GM21390 (cell line): ENCODE measurements around the gene MED27.

Experiments used
- ATAC-seq: cut with Tn5 transposase; IDR thresholded peaks from one replicate; pipeline ENCODE4 v1.9.1; 2021; ENCODE audit not compliant: unreplicated experiment

Gene MED27

GRCh38 chr9:131971482-131972074, 108.1 kb downstream of the MED27 start:
- ATAC-seq, result no peak

DNA sequence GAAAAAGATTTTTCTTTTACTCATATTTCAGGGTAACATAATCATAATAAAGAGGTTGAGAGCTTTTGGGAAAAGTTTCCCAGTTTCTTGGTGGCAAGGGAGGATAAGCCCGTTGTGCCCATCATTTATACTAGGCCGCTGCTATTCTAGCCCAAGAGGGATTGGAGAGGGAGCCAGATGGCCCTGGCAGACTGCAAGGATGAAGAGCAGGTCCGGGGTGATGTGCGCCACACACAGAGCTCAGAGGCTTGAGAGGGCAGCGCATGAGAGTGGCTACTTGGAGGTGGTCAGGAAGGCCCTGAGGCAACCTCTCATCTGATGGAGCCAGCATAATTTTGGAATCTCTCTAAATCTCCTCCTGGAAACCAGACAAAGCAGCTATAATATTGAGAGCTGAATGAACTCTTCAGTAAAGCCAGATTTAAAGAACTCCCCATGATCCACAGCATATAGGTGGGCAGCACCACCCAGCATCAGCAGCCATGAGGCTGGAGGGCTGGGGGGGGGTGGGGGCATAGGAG, 110.1 kb downstream of the MED27 start:
- ATAC-seq, result no peak

GRCh38 chr9:131968632-131969031, 111.0 kb downstream of the MED27 start:
- no peak for ATAC-seq

GRCh38 chr9:131965841-131966240, 113.8 kb downstream of the MED27 start:
- no peak for ATAC-seq

DNA sequence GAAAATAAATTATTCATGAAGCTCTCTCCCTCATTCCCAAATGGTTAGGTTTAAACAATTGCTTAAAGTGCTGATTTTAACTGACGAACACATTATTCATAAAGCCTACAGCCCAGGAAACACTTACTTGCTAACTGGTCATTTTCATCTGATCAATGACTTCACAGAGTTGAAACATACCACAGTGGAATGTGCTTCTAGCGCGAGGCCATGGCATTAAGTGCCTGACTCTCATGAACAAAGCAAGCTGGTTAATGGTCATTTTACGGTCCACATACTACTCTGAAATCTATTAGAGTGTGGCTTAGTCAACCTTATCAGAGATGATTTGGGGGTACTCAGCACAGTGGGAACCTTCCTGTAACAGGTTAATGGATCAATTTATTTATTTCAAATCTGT, 114.6 kb downstream of the MED27 start:
- ATAC-seq, result no peak

DNA sequence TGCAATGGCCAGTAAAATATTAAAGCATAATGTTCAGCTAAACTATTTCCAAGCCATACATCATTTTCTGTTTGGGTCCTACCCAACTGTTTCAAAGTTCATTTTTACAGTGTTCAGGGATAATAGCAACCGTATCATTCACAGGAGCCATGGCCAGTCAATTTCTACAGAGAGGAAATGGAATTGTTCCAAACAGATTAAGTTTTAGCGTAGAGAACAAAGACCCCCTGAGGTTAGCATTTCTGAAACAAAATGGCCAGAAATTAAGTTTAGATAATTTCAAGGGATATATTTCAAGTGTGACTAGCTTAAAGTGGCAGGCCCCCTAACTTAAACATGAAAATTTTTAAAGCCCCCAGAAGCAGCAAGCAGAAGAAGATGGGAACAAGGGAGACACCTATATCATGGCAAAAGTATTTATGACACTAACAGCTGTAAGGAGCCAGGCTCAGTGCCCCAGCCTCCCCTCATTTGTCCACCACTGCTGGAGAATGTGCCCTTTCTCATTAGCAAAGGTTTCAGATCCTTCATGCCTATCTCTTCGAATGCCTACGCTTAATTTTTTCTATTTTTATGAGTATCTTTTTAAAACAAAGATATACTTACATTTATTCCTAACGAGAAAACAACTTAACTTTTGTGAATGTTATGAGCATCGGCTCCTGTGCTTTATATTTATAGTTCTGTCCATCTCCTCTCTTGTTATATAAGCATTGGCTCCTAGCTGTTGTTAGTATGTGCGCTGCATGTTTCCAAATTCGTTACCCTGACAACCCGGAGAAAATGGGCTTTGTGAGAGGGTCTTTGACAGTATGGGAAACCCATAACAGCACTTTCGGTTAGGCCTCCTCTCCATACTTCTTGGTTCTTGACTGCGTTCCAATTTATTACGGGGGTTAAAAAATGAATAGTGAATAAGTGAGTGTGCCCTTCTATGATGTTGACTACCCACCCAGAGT, 116.3 kb downstream of the MED27 start:
- no peak for ATAC-seq

- ATAC-seq, result no peak
These were observed 118.2 kb downstream of the MED27 start for GRCh38 chr9:131961496-131961880.

DNA sequence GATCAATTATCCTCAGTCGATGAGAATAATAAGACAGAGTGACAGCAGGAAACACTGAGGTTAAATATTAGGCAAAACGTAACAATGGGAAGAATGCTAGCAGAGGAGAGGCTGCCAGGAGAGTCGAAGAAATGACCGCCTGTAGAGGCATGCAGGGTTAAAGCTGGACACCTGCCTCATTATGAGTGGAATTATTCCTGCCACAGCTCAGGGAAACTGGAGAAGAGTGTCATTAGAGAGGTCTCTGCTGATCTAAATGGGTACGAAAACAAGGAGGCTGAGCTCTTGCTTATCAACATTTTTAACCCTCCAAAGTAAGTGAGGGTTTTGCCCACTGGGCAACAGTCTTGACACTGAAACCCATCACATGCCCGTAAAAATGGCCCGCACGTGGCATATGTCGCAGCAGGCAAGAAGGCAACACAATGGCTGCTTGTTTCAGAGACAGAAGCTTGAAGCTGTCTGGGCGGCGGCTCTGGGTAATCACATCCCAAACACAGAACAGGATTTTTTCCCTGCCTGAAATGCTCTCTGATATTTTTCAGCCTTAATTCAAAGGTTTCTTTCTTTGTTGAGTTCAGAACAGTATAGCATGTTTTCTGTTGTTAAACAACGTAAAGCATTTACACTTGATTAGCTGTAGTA, 118.7 kb downstream of the MED27 start:
- ATAC-seq, result no peak

GRCh38 chr9:131960311-131960710, 119.4 kb downstream of the MED27 start:
- no peak for ATAC-seq

- ATAC-seq, result no peak
These were observed 119.8 kb downstream of the MED27 start for GRCh38 chr9:131959887-131960286.

GRCh38 chr9:131959056-131959455, 120.6 kb downstream of the MED27 start:
- no peak for ATAC-seq

- no peak for ATAC-seq
These were observed 125.4 kb downstream of the MED27 start for GRCh38 chr9:131954299-131954698.

- no peak for ATAC-seq
These were observed 127.8 kb downstream of the MED27 start for GRCh38 chr9:131951905-131952304.

DNA sequence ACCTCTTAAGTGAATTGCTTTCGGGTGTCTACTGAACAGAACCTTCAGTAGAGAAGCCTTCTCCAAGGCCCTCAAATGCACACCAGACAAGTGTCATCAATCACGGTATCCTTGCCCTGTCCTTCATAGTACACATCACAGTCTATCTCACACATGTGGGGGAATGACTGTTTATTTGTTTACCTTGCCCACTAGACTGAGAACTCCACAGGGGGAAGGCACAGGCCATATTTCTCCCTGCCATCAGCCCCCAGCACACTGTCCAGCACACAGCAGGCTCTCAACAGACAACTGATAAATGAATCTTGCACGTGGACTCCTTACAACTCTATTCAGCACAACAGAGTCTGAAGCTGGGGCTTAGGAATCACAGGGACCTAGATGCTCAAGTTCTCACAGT, 128.5 kb downstream of the MED27 start:
- ATAC-seq, result no peak

DNA sequence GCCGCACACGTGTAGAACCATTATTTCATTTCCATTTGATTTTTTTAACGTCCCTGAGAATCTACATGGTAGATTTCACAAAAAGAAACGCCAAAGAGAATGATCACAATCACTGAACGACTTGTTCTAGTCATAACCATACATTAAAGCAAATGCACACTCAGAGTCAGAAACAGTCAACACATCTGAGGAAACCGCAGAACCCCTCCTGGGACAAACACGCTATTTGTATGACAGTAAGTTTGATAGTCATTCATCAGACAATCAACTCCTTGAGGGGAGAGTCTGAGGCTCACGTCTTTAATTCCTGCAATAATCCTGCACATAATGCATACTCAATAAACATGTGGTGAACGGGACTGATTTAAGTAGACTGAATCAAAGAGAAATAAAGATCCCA, 129.2 kb downstream of the MED27 start:
- ATAC-seq, result no peak

DNA sequence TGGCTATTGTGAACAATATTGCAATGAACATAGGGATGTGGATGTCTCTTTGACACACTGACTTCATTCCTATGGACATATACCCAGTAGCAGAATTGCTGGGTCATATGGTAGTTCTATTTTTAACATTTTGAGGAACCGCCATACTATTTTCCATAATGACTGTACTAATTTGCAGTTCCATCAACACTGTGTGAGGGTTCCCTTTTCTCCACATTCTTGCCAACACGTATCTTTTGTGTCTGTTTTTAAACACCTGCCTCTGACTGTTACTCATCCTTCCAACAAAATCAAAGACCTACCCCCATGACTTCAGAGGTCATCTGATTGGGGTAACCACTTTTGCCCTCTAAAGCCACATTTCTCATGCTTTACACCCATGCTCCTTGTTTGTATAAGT, 133.5 kb downstream of the MED27 start:
- no peak for ATAC-seq

GRCh38 chr9:131943351-131943841, 136.3 kb downstream of the MED27 start:
- no peak for ATAC-seq

- no peak for ATAC-seq
These were observed 137.4 kb downstream of the MED27 start for GRCh38 chr9:131942146-131942720.

DNA sequence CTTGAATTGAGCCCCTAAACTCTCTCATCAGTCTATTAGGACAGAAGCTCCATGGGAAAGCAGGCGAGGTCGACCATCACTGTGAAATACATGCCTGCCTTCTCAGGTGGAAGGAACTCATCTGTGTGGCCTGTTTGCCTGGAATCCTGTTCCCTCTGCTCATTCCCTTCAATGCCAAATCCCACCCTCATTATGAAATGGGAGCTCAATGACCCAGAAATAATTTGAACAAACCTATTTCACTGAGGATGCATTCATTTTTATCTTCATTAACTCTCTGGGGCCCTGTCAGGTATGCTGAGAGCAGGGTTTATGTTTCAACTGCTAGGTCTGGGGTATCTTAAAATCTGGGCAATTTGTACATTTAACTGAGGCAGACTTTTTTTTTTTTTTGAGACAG, 142.2 kb downstream of the MED27 start:
- no peak for ATAC-seq

- no peak for ATAC-seq
These were observed 142.7 kb downstream of the MED27 start for GRCh38 chr9:131936929-131937328.

DNA sequence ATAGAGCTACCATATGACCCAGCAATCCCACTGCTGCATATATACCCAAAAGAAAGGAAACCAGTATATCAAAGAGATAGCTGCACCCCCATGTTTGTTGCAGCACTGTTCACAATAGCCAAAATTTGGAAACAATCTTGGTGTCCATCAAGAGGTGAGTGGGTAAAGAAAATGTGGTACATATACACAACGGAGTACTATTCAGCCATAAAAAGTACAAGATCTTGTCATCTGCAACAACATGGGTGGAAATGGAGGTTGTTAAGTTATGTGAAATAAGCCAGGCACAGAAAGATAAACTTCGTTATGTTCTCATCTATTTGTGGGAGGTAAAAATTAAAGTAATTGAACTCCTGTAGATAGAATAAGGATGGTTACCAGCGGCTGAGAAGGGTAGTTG, 145.0 kb downstream of the MED27 start:
- no peak for ATAC-seq
